ENCODE results near the gene GTF2I.

GTF2I gene

DNA sequence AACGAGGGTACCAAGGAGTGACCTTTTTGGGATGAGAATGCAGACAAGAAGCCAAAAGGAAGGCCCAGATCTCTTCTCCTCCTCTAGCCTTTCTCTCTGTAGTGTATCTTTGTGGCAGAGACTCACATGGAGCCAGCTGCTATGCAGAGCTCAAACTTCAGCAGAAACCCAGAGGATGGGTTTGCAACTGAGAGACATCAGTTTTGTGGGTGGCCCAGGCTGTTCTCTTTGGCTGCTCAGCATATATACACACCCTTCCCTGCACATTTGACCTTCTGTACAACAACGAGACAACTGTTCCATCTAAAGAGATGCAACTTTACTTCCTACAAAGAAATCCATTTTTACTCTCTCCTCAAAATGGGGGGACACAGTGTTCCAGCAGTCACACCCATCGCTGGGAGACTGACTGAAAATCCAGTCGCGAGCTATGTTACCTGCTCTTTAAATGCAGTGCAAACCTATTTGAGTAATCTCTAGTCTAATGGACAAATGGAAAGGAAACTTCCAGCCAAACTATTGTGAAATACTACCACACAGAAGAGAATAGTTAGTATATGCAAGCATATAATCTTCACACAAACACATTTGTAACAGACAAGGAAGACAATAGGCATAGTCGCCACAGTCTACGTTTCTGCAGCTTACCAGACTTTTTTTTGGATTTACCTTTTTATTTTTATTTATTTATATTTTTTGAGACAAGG lies 51.2 kb downstream of the GTF2I start:
- Histone ChIP-seq H3K4me1 (no peaks in the 10 kb centered on the region), H3K79me2 (peaks cover 36% of the 10 kb centered on the region), H3K9me3 (ENCODE audit: control insufficient read depth, low read length) (no peaks in the 10 kb centered on the region), H3K36me3 (ENCODE audit: control insufficient read depth, insufficient read depth, low read length) (peaks cover 3% of the 10 kb centered on the region), H3K4me2 (ENCODE audit: low read length) (no peak overlapping the region), H3K27me3 (ENCODE audit: control insufficient read depth, insufficient read depth, low read length) (no peaks in the 10 kb centered on the region), H2AFZ (no peak overlapping the region), H3K4me3 (ENCODE audit: low read depth, low read length) (no peak overlapping the region), H3K27ac (no peak overlapping the region), H3K9ac (no peak overlapping the region)
- TF ChIP-seq, protein P1, sequence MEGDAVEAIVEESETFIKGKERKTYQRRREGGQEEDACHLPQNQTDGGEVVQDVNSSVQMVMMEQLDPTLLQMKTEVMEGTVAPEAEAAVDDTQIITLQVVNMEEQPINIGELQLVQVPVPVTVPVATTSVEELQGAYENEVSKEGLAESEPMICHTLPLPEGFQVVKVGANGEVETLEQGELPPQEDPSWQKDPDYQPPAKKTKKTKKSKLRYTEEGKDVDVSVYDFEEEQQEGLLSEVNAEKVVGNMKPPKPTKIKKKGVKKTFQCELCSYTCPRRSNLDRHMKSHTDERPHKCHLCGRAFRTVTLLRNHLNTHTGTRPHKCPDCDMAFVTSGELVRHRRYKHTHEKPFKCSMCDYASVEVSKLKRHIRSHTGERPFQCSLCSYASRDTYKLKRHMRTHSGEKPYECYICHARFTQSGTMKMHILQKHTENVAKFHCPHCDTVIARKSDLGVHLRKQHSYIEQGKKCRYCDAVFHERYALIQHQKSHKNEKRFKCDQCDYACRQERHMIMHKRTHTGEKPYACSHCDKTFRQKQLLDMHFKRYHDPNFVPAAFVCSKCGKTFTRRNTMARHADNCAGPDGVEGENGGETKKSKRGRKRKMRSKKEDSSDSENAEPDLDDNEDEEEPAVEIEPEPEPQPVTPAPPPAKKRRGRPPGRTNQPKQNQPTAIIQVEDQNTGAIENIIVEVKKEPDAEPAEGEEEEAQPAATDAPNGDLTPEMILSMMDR (IDR thresholded peaks at IDR 0.05), result no peak

DNA sequence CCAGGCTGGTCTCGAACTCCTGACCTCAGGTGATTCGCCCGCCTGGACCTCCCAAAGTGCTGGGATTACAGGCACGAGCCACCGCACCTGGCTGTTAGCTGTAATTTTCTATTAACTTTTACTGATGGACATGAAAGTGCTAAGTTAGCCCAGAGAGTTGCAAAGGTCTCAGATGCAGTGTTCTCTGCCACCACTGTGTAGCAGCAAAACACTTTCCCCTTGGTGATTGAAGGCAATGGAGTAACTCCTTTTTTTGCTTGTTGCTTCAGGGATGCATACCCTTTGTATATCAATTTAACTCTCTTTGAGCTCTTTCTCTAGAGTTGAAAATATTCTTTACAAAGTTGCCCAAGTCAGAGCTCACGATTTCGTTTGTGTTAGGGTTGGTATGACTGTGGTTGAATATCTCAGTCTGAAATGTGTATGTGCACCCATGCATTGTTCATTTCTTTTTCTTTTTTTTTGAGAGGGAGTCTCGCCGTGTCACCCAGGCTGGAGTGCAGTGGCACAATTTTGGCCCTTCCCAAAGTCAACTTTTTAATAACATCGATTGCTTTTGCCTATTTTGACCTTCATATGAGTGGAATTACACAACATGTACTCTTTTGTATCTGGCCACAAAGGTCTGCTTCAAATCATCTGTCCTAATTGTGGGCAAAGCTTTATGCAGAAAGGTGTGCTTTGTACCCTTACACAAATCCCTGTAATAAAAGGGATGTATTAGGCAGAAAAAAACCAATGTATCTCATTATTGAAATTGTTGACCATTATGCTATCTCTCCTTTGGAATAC lies 52.6 kb downstream of the GTF2I start:
- H3K9ac ChIP-seq, result no peak overlapping the region

DNA sequence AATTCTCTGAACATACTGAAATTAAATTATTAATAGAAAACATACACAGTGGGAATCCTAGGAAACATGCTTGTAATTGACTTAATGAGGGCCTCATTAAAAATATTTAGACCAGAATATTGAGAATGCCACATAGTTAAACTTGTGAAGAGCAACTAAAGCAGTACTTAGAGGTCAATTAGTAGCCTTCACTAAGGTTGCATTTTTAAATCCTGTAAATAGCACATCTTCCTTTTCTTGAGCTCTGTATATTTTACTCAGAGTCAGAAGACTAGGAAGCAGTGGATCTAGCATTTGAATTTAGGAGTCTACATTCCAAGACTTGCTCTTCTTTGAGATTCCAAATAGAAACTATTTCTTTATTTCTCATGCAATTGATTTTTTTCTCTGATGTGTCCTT lies 56.0 kb downstream of the GTF2I start:
- Histone ChIP-seq H2AFZ (no peak overlapping the region), H3K27me3 (ENCODE audit: control insufficient read depth, insufficient read depth, low read length) (no peaks in the 10 kb centered on the region), H3K36me3 (ENCODE audit: control insufficient read depth, insufficient read depth, low read length) (peaks cover 3% of the 10 kb centered on the region), H3K9me3 (ENCODE audit: control insufficient read depth, low read length) (no peaks in the 10 kb centered on the region), H3K4me3 (ENCODE audit: low read depth, low read length) (no peak overlapping the region), H3K4me2 (ENCODE audit: low read length) (no peak overlapping the region), H3K79me2 (peaks cover 5% of the 10 kb centered on the region), H3K27ac (no peak overlapping the region), H3K4me1 (no peaks in the 10 kb centered on the region), H3K9ac (no peak overlapping the region)
- TF ChIP-seq, protein P1 (IDR thresholded peaks at IDR 0.05), result no peak

More for the DNA sequence above, 52.6 kb downstream of the GTF2I start:
- H3K4me2 ChIP-seq (ENCODE audit: low read length), result no peak overlapping the region
- no peak overlapping the region for H2AFZ ChIP-seq
- H3K36me3 ChIP-seq (ENCODE audit: control insufficient read depth, insufficient read depth, low read length), result peaks cover 3% of the 10 kb centered on the region
- no peak overlapping the region for H3K27ac ChIP-seq
- H3K79me2 ChIP-seq, result peaks cover 28% of the 10 kb centered on the region
- no peaks in the 10 kb centered on the region for H3K27me3 ChIP-seq (ENCODE audit: control insufficient read depth, insufficient read depth, low read length)
- H3K4me3 ChIP-seq (ENCODE audit: low read depth, low read length), result no peak overlapping the region
- H3K4me1 ChIP-seq, result no peaks in the 10 kb centered on the region
- H3K9me3 ChIP-seq (ENCODE audit: control insufficient read depth, low read length), result no peaks in the 10 kb centered on the region
- TF ChIP-seq, protein P1 (IDR thresholded peaks at IDR 0.05), result no peak

DNA sequence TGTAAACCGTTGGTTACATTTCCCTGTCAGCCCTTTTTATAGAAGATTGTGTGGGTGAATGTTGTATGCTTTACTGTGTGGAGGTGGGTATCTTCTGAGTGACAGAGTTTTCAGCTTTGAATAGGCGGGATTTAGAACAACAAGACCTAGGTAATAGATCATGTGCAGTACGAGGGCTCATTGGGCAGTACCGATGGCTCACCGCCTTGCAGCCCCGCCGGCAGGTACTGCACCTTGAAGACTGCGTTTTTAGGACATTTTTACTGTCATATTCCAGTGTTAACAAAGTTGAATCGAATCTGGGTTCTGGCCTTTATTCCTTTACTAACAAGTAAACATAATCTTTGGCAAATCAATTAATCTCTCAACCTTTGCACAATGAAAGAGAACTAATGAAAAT lies 60.4 kb downstream of the GTF2I start:
- Histone ChIP-seq H3K9me3 (ENCODE audit: control insufficient read depth, low read length) (no peaks in the 10 kb centered on the region), H3K4me1 (peaks cover 10% of the 10 kb centered on the region), H3K27me3 (ENCODE audit: control insufficient read depth, insufficient read depth, low read length) (no peaks in the 10 kb centered on the region), H3K9ac (no peak overlapping the region), H3K27ac (no peak overlapping the region), H3K4me3 (ENCODE audit: low read depth, low read length) (no peak overlapping the region), H3K79me2 (peaks cover 5% of the 10 kb centered on the region), H3K4me2 (ENCODE audit: low read length) (no peak overlapping the region), H2AFZ (no peak overlapping the region), H3K36me3 (ENCODE audit: control insufficient read depth, insufficient read depth, low read length) (peaks cover 3% of the 10 kb centered on the region)
- TF ChIP-seq, protein P1 (IDR thresholded peaks at IDR 0.05), result no peak

Data from parathyroid adenoma (tissue), 2 donors.